ENCODE measurements around the gene LMF1.

DNA sequence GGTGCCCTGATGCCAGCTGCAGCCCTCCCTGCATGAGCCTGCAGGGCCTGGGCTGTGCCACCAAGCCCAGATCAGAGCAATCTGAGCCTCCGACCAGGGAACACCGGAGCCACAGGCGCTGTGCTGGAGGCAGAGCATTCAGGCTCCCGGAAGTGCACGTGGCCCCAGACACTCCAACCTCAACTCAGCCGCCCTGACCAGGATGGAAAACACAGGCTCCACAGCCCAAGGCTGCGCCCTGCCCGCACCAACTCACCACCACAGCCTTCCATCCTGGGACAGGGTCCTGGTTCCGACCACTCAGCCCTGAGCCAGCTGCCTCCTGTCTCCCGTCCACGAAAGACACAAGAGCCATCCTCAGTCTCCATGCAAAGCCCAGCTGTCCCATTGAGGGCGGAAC is 18.5 kb downstream of the LMF1 start:
- TF ChIP-seq, protein P1, sequence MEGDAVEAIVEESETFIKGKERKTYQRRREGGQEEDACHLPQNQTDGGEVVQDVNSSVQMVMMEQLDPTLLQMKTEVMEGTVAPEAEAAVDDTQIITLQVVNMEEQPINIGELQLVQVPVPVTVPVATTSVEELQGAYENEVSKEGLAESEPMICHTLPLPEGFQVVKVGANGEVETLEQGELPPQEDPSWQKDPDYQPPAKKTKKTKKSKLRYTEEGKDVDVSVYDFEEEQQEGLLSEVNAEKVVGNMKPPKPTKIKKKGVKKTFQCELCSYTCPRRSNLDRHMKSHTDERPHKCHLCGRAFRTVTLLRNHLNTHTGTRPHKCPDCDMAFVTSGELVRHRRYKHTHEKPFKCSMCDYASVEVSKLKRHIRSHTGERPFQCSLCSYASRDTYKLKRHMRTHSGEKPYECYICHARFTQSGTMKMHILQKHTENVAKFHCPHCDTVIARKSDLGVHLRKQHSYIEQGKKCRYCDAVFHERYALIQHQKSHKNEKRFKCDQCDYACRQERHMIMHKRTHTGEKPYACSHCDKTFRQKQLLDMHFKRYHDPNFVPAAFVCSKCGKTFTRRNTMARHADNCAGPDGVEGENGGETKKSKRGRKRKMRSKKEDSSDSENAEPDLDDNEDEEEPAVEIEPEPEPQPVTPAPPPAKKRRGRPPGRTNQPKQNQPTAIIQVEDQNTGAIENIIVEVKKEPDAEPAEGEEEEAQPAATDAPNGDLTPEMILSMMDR (conservative IDR thresholded peaks at IDR 0.05; ENCODE audit: low read depth, low read length) = no peak
- TF ChIP-seq RAD21 (IDR thresholded peaks at IDR 0.05; ENCODE audit: low read length) = no peak
- no peak for TF ChIP-seq POLR2A (IDR thresholded peaks at IDR 0.05; ENCODE audit: low read depth, low read length)
- TF ChIP-seq CEBPB (IDR thresholded peaks at IDR 0.05; ENCODE audit: low read depth, low read length) = no peak
- TF ChIP-seq MAFK (IDR thresholded peaks at IDR 0.05; ENCODE audit: low read depth, low read length) = no peak
- TF ChIP-seq, protein P2, sequence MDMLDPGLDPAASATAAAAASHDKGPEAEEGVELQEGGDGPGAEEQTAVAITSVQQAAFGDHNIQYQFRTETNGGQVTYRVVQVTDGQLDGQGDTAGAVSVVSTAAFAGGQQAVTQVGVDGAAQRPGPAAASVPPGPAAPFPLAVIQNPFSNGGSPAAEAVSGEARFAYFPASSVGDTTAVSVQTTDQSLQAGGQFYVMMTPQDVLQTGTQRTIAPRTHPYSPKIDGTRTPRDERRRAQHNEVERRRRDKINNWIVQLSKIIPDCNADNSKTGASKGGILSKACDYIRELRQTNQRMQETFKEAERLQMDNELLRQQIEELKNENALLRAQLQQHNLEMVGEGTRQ (IDR thresholded peaks at IDR 0.05; ENCODE audit: low read depth, low read length) = no peak
